Left kidney (tissue), 8 donors: ENCODE results near the gene ZNF662. TPM values are rescaled to one million over a fixed set of nuclear protein-coding genes. Genes with fewer than 3 reads are reported as not detected.
A peak's percentile ranks its signal among the peaks of the same experiment; 100 is the strongest.
"Not testable (repeated sequence)": the region's sequence is repeated elsewhere in the genome, so short reads cannot be mapped to it uniquely, and the experiment has no call there.

ENCODE experiments used
- DNase-seq: peaks from one replicate; pipeline ENCODE4 v3.0.0-alpha.2; 2013
- long read RNA-seq, 8 donors: transcript quantifications; one replicate each; lab custom pipeline, GENCODE V29; 2026
- polyA plus RNA-seq: library from polyadenylated mRNA; unstranded; fragments of 120-200 nt; gene quantifications from one replicate; pipeline ENCODE4 v1.2.1, GENCODE V29; 2013; ENCODE audit not compliant: insufficient read length

Gene ZNF662
- 51.6 TPM for polyA plus RNA-seq
- long read RNA-seq, donor 1, partial matches to known transcripts, result 5 of 5 reads
- long read RNA-seq, donor 1, other reads (novel, unspliced or antisense), result 0 of 5 reads
- long read RNA-seq, donor 2, partial matches to known transcripts, result 0 of 1 reads
- long read RNA-seq, donor 2, other reads (novel, unspliced or antisense), result 0 of 1 reads
- long read RNA-seq, donor 3, result 0 reads
- long read RNA-seq, donor 4, result 0 reads
- long read RNA-seq, donor 5, result 0 reads
- long read RNA-seq, donor 6, partial matches to known transcripts, result 5 of 5 reads
- long read RNA-seq, donor 6, other reads (novel, unspliced or antisense), result 0 of 5 reads
- long read RNA-seq, donor 7, result 0 reads
- long read RNA-seq, donor 8, partial matches to known transcripts, result 0 of 1 reads
- long read RNA-seq, donor 8, other reads (novel, unspliced or antisense), result 0 of 1 reads

GRCh38 chr3:42906070-42906847 lies at the start of gene ZNF662:
Gene ZNF662 (plus strand): TSS chr3:42906142. CDS start chr3:42908115, 1,973 bp downstream.
- DNase-seq, result peak; percentile 69

- DNase-seq, result no peak
Measured at GRCh38 chr3:42856544-42856943, 49.4 kb upstream of the ZNF662 start.

GRCh38 chr3:42864321-42864950 lies 41.5 kb upstream of the ZNF662 start:
- DNase-seq, result no peak

GRCh38 chr3:42865256-42865655 lies 40.7 kb upstream of the ZNF662 start:
- DNase-seq, result no peak

- DNase-seq, result no peak
Measured at GRCh38 chr3:42867138-42867537, 38.8 kb upstream of the ZNF662 start.

- DNase-seq, result no peak
Measured at GRCh38 chr3:42868841-42869240, 37.1 kb upstream of the ZNF662 start.

GRCh38 chr3:42871592-42872196 lies 34.2 kb upstream of the ZNF662 start:
- DNase-seq, result no peak

GRCh38 chr3:42872718-42873117 lies 33.2 kb upstream of the ZNF662 start:
- no peak for DNase-seq

GRCh38 chr3:42873221-42873982 lies 32.5 kb upstream of the ZNF662 start:
- no peak for DNase-seq

- DNase-seq, result no peak
Measured at GRCh38 chr3:42874749-42875148, 31.2 kb upstream of the ZNF662 start.

GRCh38 chr3:42875325-42876151 lies 30.4 kb upstream of the ZNF662 start, which contains the start of gene CYP8B1:
Gene CYP8B1 (minus strand): TSS chr3:42875879. CDS start chr3:42875816, 63 bp downstream.
- DNase-seq, result no peak

- DNase-seq, result no peak
Measured at GRCh38 chr3:42876401-42876800, 29.5 kb upstream of the ZNF662 start.

GRCh38 chr3:42876940-42877720 lies 28.8 kb upstream of the ZNF662 start:
- no peak for DNase-seq

GRCh38 chr3:42877881-42878280 lies 28.1 kb upstream of the ZNF662 start:
- DNase-seq, result no peak

GRCh38 chr3:42880183-42880582 lies 25.8 kb upstream of the ZNF662 start:
- no peak for DNase-seq

- DNase-seq, result peak; percentile 82
Measured at GRCh38 chr3:42880601-42881451, 25.1 kb upstream of the ZNF662 start.

- DNase-seq, result not testable (repeated sequence)
Measured at GRCh38 chr3:42883251-42883930, 22.6 kb upstream of the ZNF662 start.

GRCh38 chr3:42884324-42884723 lies 21.6 kb upstream of the ZNF662 start:
- no peak for DNase-seq
